K562 (cell line): ENCODE measurements around the gene DNAJB7. TPM values are rescaled to one million over a fixed set of nuclear protein-coding genes. Genes with fewer than 3 reads are reported as not detected.

Source experiments
- CCNT2 ChIP-seq: IDR thresholded peaks from 2 replicates; pipeline ENCODE4 v1.6.1; 2011; ENCODE audit warnings: borderline replicate concordance, low read depth, mild to moderate bottlenecking, moderate library complexity, mixed read lengths, low read length; ENCODE audit not compliant: insufficient read length; ENCODE audit errors: extremely low read depth
- ESRRA ChIP-seq: fragments of 450-650 bp; IDR thresholded peaks from 2 replicates; pipeline ENCODE4 v1.6.1; 2014; ENCODE audit warnings: low read depth, mild to moderate bottlenecking, moderate library complexity, borderline replicate concordance
- HSF4 ChIP-seq: fragments of 250-450 bp; sonication (Bioruptor Pico); IDR thresholded peaks from 2 replicates; pipeline ENCODE4 v2.1.2; 2022; ENCODE audit warnings: mild to moderate bottlenecking, moderate library complexity, borderline replicate concordance
- KDM4B ChIP-seq, 2 experiments: fragments of 450-650 bp in 1 of 2; sonication (generic) in 1 of 2; IDR thresholded peaks; 2 replicates each; pipeline ENCODE4 v1.6.1; 2016 to 2017; ENCODE audit warnings: borderline replicate concordance in 2 of 2, antibody characterized with exemption in 1 of 2, low read depth in 1 of 2, mild to moderate bottlenecking in 1 of 2
- NCOR1 ChIP-seq: fragments of 450-650 bp; IDR thresholded peaks from 2 replicates; pipeline ENCODE4 v1.6.1; 2016; ENCODE audit warnings: mild to moderate bottlenecking, moderate library complexity
- PRMT5 ChIP-seq: sonication (generic); formaldehyde crosslinking; IDR thresholded peaks from 2 replicates; pipeline ENCODE4 v1.5.0; 2020; ENCODE audit warnings: missing genetic modification reagents
- SMC3 ChIP-seq: conservative IDR thresholded peaks from 2 replicates; pipeline ENCODE4 v1.6.1; 2011; ENCODE audit warnings: low read depth, low read length, improper control_type of control experiment; ENCODE audit not compliant: insufficient read depth
- TEAD4 ChIP-seq, 2 experiments: sonication (generic) in 1 of 2; formaldehyde crosslinking in 1 of 2; IDR thresholded peaks; 2 replicates each; pipeline versions ENCODE4 v1.6.1 to v1.8.0; 2012 to 2022; ENCODE audit warnings: borderline replicate concordance in 1 of 2, inconsistent platforms in 1 of 2, low read length in 1 of 2, mild to moderate bottlenecking in 1 of 2, missing genetic modification reagents in 1 of 2
- ZNF695 ChIP-seq: fragments of 450-650 bp; formaldehyde crosslinking; IDR thresholded peaks from 2 replicates; pipeline ENCODE4 v1.4.0; 2020; ENCODE audit warnings: mild to moderate bottlenecking, moderate library complexity
- polyA plus RNA-seq, 8 experiments: library from polyadenylated mRNA; depleted of rRNA in 4 of 8; stranded (reverse) in 5 of 8; unstranded in 3 of 8; fragments of >200 nt; fragmentation: Nextera tagmentation in 2 of 8; fragmentation: Illumina TruSeq in 1 of 8; extraction: Ambion mirVana in 2 of 8; extraction: Trizol in 1 of 8; gene quantifications; 2 replicates each; pipeline versions ENCODE4 v1.2.1 to v1.2.3, GENCODE V29; 2011 to 2014; ENCODE audit warnings: inconsistent platforms in 1 of 8, missing spikeins in 1 of 8
- total RNA-seq, 7 experiments: library from RNA; depleted of rRNA in 6 of 7; stranded (reverse); fragments of >200 nt in 6 of 7; fragmentation: Illumina TruSeq in 2 of 7; extraction: Trizol in 2 of 7; gene quantifications; 2 replicates each; pipeline versions ENCODE4 v1.2.1 to v1.2.3, GENCODE V29; 2011 to 2021; ENCODE audit warnings: low replicate concordance in 1 of 7
- TF ChIP-seq, protein P1 (sequence below): fragments of 450-650 bp; IDR thresholded peaks from 2 replicates; pipeline ENCODE4 v1.7.1; 2018; ENCODE audit warnings: mild to moderate bottlenecking, low read depth; ENCODE audit not compliant: partially characterized antibody
- TF ChIP-seq, protein P2 (sequence below): fragments of 450-650 bp; IDR thresholded peaks from 2 replicates; pipeline ENCODE4 v1.6.1; 2016; ENCODE audit warnings: low read depth, mild to moderate bottlenecking, moderate library complexity
- TF ChIP-seq, protein P3 (sequence below): fragments of 450-650 bp; IDR thresholded peaks from 2 replicates; pipeline ENCODE4 v1.6.1; 2016; ENCODE audit warnings: low read depth
- TF ChIP-seq, protein P4 (sequence below): sonication (generic); formaldehyde crosslinking; IDR thresholded peaks from 2 replicates; pipeline ENCODE4 v1.8.0; 2023; ENCODE audit warnings: mild to moderate bottlenecking, missing genetic modification reagents

Gene DNAJB7
- total and polyA plus RNA-seq, 9 of the 15 experiments (the other 6 are each of a cell fraction or from before 2014, with no cell fraction given) = 0.13 to 0.21 TPM; not detected in 7

DNA sequence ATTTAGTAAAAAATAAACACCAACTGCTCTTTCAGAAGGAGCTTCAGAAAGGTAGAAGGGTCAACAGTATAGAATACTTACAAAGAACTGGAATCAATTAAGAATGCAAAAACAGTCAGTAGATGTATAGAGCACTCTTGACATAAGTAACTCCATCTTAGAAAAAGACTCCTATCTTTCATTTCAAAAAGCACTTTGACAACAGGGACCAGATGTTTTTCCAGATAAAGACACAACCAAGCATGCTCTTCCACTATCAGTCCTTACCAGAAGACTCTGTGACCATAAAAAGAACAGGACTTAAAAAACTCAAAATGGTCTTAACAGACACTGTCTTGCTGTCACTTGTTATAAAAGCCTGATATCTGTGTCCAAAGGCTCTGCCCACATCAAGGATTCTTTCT, 48.0 kb downstream of the DNAJB7 start (continued):
- TF ChIP-seq, protein P1, sequence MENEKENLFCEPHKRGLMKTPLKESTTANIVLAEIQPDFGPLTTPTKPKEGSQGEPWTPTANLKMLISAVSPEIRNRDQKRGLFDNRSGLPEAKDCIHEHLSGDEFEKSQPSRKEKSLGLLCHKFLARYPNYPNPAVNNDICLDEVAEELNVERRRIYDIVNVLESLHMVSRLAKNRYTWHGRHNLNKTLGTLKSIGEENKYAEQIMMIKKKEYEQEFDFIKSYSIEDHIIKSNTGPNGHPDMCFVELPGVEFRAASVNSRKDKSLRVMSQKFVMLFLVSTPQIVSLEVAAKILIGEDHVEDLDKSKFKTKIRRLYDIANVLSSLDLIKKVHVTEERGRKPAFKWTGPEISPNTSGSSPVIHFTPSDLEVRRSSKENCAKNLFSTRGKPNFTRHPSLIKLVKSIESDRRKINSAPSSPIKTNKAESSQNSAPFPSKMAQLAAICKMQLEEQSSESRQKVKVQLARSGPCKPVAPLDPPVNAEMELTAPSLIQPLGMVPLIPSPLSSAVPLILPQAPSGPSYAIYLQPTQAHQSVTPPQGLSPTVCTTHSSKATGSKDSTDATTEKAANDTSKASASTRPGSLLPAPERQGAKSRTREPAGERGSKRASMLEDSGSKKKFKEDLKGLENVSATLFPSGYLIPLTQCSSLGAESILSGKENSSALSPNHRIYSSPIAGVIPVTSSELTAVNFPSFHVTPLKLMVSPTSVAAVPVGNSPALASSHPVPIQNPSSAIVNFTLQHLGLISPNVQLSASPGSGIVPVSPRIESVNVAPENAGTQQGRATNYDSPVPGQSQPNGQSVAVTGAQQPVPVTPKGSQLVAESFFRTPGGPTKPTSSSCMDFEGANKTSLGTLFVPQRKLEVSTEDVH = no peak
- no peak for TF ChIP-seq PRMT5 (CRISPR knock-in tag)
- TF ChIP-seq, protein P2, sequence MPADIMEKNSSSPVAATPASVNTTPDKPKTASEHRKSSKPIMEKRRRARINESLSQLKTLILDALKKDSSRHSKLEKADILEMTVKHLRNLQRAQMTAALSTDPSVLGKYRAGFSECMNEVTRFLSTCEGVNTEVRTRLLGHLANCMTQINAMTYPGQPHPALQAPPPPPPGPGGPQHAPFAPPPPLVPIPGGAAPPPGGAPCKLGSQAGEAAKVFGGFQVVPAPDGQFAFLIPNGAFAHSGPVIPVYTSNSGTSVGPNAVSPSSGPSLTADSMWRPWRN = peak; percentile 75; the same call in 1 of the 2 replicates
- TF ChIP-seq TEAD4 (IDR thresholded peaks at IDR 0.05; ENCODE audit: low read length) = peak; percentile 99
- no peak for TF ChIP-seq TEAD4 (CRISPR knock-in tag; IDR thresholded peaks at IDR 0.05; ENCODE audit: borderline replicate concordance)
- TF ChIP-seq, protein P3, sequence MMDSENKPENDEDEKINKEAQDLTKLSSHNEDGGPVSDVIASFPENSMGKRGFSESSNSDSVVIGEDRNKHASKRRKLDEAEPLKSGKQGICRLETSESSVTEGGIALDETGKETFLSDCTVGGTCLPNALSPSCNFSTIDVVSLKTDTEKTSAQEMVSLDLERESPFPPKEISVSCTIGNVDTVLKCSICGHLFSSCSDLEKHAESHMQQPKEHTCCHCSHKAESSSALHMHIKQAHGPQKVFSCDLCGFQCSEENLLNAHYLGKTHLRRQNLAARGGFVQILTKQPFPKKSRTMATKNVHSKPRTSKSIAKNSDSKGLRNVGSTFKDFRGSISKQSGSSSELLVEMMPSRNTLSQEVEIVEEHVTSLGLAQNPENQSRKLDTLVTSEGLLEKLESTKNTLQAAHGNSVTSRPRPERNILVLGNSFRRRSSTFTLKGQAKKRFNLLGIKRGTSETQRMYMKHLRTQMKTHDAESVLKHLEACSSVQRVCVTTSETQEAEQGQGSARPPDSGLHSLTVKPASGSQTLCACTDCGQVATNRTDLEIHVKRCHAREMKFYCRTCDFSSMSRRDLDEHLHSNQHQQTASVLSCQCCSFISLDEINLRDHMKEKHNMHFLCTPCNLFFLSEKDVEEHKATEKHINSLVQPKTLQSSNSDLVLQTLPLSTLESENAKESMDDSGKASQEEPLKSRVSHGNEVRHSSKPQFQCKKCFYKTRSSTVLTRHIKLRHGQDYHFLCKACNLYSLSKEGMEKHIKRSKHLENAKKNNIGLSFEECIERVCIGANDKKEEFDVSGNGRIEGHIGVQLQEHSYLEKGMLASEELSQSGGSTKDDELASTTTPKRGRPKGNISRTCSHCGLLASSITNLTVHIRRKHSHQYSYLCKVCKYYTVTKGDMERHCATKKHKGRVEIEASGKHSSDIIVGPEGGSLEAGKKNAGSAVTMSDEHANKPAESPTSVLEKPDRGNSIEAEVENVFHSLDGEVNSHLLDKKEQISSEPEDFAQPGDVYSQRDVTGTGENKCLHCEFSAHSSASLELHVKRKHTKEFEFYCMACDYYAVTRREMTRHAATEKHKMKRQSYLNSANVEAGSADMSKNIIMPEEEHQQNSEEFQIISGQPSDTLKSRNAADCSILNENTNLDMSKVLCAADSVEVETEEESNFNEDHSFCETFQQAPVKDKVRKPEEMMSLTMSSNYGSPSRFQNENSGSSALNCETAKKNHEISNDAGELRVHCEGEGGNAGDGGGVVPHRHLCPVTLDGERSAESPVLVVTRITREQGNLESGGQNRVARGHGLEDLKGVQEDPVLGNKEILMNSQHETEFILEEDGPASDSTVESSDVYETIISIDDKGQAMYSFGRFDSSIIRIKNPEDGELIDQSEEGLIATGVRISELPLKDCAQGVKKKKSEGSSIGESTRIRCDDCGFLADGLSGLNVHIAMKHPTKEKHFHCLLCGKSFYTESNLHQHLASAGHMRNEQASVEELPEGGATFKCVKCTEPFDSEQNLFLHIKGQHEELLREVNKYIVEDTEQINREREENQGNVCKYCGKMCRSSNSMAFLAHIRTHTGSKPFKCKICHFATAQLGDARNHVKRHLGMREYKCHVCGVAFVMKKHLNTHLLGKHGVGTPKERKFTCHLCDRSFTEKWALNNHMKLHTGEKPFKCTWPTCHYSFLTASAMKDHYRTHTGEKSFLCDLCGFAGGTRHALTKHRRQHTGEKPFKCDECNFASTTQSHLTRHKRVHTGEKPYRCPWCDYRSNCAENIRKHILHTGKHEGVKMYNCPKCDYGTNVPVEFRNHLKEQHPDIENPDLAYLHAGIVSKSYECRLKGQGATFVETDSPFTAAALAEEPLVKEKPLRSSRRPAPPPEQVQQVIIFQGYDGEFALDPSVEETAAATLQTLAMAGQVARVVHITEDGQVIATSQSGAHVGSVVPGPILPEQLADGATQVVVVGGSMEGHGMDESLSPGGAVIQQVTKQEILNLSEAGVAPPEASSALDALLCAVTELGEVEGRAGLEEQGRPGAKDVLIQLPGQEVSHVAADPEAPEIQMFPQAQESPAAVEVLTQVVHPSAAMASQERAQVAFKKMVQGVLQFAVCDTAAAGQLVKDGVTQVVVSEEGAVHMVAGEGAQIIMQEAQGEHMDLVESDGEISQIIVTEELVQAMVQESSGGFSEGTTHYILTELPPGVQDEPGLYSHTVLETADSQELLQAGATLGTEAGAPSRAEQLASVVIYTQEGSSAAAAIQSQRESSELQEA = no peak
- TF ChIP-seq KDM4B (IDR thresholded peaks at IDR 0.05; ENCODE audit: borderline replicate concordance in 2 of 2, low read depth in 1 of 2) = no peak
- TF ChIP-seq SMC3 = no peak
- peak; percentile 100 for TF ChIP-seq HSF4 (CRISPR knock-in tag)
- TF ChIP-seq CCNT2 = peak; percentile 96
- peak; percentile 97 for TF ChIP-seq NCOR1
- peak; percentile 40; the same call in 1 of the 2 replicates for TF ChIP-seq ESRRA
- TF ChIP-seq ZNF695 (CRISPR knock-in tag) = peak; percentile 95
- TF ChIP-seq, protein P4, sequence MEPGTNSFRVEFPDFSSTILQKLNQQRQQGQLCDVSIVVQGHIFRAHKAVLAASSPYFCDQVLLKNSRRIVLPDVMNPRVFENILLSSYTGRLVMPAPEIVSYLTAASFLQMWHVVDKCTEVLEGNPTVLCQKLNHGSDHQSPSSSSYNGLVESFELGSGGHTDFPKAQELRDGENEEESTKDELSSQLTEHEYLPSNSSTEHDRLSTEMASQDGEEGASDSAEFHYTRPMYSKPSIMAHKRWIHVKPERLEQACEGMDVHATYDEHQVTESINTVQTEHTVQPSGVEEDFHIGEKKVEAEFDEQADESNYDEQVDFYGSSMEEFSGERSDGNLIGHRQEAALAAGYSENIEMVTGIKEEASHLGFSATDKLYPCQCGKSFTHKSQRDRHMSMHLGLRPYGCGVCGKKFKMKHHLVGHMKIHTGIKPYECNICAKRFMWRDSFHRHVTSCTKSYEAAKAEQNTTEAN (CRISPR knock-in tag) = no peak
